HG03354 (cell line): ENCODE data around the gene CP.

Experiments
- ATAC-seq: cut with Tn5 transposase; IDR thresholded peaks from one replicate; pipeline ENCODE4 v1.9.1; 2021; ENCODE audit warnings: mild to moderate bottlenecking; ENCODE audit not compliant: unreplicated experiment, poor library complexity, severe bottlenecking

The CP gene

GRCh38 chr3:149131589-149131988, 90.0 kb downstream of the CP start:
- ATAC-seq, result no peak

- ATAC-seq, result peak; percentile 95
Observed at GRCh38 chr3:149129326-149130205, 92.1 kb downstream of the CP start, which contains the start of gene HPS3. HPS3 (plus strand) TSS chr3:149129638; CDS start chr3:149129724, 86 bp downstream.

- peak; percentile 2 for ATAC-seq
Observed at GRCh38 chr3:149128821-149129220, 92.8 kb downstream of the CP start.

GRCh38 chr3:149122721-149123578, 98.7 kb downstream of the CP start:
- no peak for ATAC-seq
